LNCaP clone FGC (cell line): ENCODE data around the gene ZNF880.

Experiments
- DNase-seq: peaks from one replicate; pipeline ENCODE4 v3.0.0-alpha.2; 2011; ENCODE audit warnings: low read depth
- H3K4me3 ChIP-seq: 2 replicates; pipeline ENCODE4 v1.5.1; 2011; ENCODE audit warnings: mild to moderate bottlenecking, low read depth, low read length, control low read depth
- TF ChIP-seq, protein P1 (sequence below): IDR thresholded peaks from 2 replicates; pipeline ENCODE4 v1.5.1; 2012; ENCODE audit warnings: mild to moderate bottlenecking; ENCODE audit not compliant: control insufficient read depth, insufficient read depth; ENCODE audit errors: extremely low read depth

The ZNF880 gene

DNA sequence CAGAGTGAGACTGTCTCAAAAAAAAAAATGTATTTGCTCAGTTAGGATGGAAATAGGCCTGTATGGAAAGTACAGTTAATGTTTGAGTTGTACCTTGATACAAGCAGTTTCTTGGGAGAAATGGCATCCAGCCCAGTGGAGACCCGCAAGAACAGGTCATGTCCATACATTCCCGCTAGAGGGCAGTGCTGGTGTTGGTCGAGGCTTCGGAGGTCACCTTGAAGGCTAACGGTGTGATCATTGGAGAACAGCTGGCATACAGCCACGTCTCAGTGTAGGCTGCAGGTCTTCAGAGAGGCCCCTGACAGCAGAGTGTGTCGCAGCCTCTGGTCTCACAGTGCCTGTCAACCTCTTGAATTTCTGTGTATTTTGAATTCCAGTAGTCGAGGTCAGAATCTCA is 26.2 kb upstream of the ZNF880 start:
- DNase-seq: peak; percentile 32
- TF ChIP-seq, protein P1, sequence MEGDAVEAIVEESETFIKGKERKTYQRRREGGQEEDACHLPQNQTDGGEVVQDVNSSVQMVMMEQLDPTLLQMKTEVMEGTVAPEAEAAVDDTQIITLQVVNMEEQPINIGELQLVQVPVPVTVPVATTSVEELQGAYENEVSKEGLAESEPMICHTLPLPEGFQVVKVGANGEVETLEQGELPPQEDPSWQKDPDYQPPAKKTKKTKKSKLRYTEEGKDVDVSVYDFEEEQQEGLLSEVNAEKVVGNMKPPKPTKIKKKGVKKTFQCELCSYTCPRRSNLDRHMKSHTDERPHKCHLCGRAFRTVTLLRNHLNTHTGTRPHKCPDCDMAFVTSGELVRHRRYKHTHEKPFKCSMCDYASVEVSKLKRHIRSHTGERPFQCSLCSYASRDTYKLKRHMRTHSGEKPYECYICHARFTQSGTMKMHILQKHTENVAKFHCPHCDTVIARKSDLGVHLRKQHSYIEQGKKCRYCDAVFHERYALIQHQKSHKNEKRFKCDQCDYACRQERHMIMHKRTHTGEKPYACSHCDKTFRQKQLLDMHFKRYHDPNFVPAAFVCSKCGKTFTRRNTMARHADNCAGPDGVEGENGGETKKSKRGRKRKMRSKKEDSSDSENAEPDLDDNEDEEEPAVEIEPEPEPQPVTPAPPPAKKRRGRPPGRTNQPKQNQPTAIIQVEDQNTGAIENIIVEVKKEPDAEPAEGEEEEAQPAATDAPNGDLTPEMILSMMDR: peak; percentile 56
- no peak overlapping the region for H3K4me3 ChIP-seq

DNA sequence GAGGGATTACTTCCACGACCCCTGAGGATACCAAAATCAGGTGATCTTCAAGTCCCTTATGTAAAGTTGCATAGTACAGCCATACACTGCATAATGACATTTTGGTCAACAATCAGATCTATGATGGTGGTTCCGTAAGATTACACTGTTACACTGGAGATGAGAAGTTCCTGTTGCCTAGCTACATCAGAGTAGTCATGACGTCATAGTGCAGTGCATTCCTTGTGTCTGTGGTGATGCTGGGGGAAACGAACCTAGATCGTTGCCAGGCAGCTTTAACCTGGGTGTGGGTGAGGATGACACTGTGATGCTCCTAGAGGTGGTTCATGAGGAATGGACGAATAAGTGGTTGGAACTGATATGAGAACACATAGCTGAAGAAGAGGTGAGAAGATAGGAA is 24.6 kb upstream of the ZNF880 start:
- DNase-seq: no peak
- TF ChIP-seq, protein P1: no peak
- no peak overlapping the region for H3K4me3 ChIP-seq

DNA sequence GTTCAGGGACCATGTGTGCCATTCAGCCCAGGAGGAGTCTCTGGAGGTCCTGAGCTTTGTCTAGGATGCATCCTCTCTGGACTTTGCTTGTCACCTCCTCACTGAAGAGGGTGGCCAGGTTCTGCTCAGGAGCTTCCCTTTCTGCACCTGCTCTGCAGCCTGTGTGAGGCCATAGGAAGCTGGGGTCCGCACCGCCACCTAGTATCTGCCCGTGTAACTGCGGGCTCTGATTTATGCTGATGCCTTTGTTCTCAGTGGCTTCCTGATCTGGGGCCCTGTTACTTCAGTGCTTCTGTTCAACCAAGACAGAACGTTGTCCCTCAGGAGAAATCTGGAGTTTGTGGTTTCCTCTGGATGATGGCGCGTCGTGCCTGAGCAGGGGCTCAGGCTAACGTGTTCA is 18.2 kb upstream of the ZNF880 start:
- DNase-seq: no peak
- TF ChIP-seq, protein P1: 0 out of 2 replicates have a peak, but pooled peaks have one; percentile 9
- no peak overlapping the region for H3K4me3 ChIP-seq

GRCh38 chr19:52366414-52366824 is 3.3 kb upstream of the ZNF880 start:
- TF ChIP-seq, protein P1: no peak
- no peak for DNase-seq
- no peak overlapping the region for H3K4me3 ChIP-seq

- TF ChIP-seq, protein P1: no peak
- no peak for DNase-seq
- H3K4me3 ChIP-seq: peak overlapping the region; percentile 93
Observed at GRCh38 chr19:52370341-52370710, 603 bp downstream of the ZNF880 start.

DNA sequence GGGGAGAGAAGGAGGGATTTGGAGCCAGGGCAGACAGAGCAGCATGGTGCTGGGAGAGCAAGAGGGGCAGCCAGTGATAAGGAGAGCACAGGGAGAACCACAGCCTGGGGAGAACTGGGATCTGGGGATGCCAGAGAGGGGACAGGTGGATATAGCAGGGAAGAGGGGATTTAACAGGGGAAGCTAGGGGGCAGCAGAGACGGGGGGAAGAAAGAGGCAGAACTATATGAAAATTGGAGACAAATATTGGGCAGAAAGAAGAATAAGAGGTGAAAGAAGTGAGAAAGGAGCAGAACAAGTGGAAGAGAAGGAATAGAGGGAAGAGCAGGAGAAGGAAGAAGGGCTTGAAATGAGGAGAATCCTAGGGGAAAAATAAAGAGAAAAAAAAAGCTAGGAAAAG is 21.4 kb downstream of the ZNF880 start:
- TF ChIP-seq, protein P1: no peak
- no peak for DNase-seq
- H3K4me3 ChIP-seq: no peak overlapping the region

GRCh38 chr19:52397310-52398080 is 27.8 kb downstream of the ZNF880 start, which contains the start of gene ZNF528:
Gene ZNF528 (plus strand): TSS chr19:52397849. CDS start chr19:52402014, 4,165 bp downstream.
- DNase-seq: peak; percentile 81
- peak within 1 kb of the TSS; percentile 71 for H3K4me3 ChIP-seq
- TF ChIP-seq, protein P1: no peak
